SIG-M5 treated with dmso at 0.1 percent for 504 hours (cell line): ENCODE results near the gene KNDC1.
"Not testable (repeated sequence)": the region's sequence is repeated elsewhere in the genome, so short reads cannot be mapped to it uniquely, and the experiment has no call there.

Experiments
- DNase-seq: peaks from one replicate; lab custom pipeline; 2025; ENCODE audit not compliant: unreplicated experiment; lab: John Stamatoyannopoulos, UW

The KNDC1 gene

GRCh38 chr10:133162178-133162909 lies 2.3 kb downstream of the KNDC1 start:
- DNase-seq: no peak

GRCh38 chr10:133162910-133163856 lies 3.2 kb downstream of the KNDC1 start:
- no peak for DNase-seq

- DNase-seq: no peak
Observed at GRCh38 chr10:133163889-133164815, 4.1 kb downstream of the KNDC1 start.

GRCh38 chr10:133164816-133165555 lies 5.0 kb downstream of the KNDC1 start:
- no peak for DNase-seq

GRCh38 chr10:133165556-133166503 lies 5.8 kb downstream of the KNDC1 start:
- DNase-seq: no peak

GRCh38 chr10:133166504-133166827 lies 6.4 kb downstream of the KNDC1 start:
- DNase-seq: no peak

GRCh38 chr10:133166828-133167692 lies 7.0 kb downstream of the KNDC1 start:
- no peak for DNase-seq

- no peak for DNase-seq
Observed at GRCh38 chr10:133167693-133168616, 7.9 kb downstream of the KNDC1 start.

- DNase-seq: no peak
Observed at GRCh38 chr10:133168617-133169031, 8.6 kb downstream of the KNDC1 start.

GRCh38 chr10:133169173-133169947 lies 9.3 kb downstream of the KNDC1 start:
- DNase-seq: no peak

GRCh38 chr10:133170092-133170491 lies 10.1 kb downstream of the KNDC1 start:
- no peak for DNase-seq

- no peak for DNase-seq
Observed at GRCh38 chr10:133173860-133174640, 14.0 kb downstream of the KNDC1 start.

GRCh38 chr10:133174689-133175263 lies 14.8 kb downstream of the KNDC1 start:
- DNase-seq: no peak

GRCh38 chr10:133175624-133176023 lies 15.6 kb downstream of the KNDC1 start:
- DNase-seq: not testable (repeated sequence)

GRCh38 chr10:133176546-133176945 lies 16.5 kb downstream of the KNDC1 start:
- no peak for DNase-seq
